Activated CD4-positive, alpha-beta T cell treated with anti-CD3 and anti-CD28 coated beads, Interleukin-2, amount 10 ng/mL, durations not matched to agents 7 days and 5 days (primary cell): ENCODE results near the gene SNX2. TPM values are rescaled to one million over a fixed set of nuclear protein-coding genes. Genes with fewer than 3 reads are reported as not detected.
A peak's percentile ranks its signal among the peaks of the same experiment; 100 is the strongest.

ENCODE experiments used
- CTCF ChIA-PET: fragments of 350-600 bp; sonication (Branson Sonifier 250); formaldehyde crosslinking; loops from one replicate; lab custom pipeline; 2021; ENCODE audit warnings: antibody characterized with exemption; lab: Charles Lee
- POLR2A ChIA-PET: fragments of 350-600 bp; sonication (Branson Sonifier 250); formaldehyde crosslinking; loops from one replicate; lab custom pipeline; 2021; ENCODE audit warnings: antibody characterized with exemption; lab: Charles Lee
- DNase-seq: peaks from one replicate; pipeline ENCODE4 v3.0.0-alpha.2; 2020
- H3K27ac Mint-ChIP-seq: one replicate; pipeline ENCODE4 v1.8.0; 2021; ENCODE audit warnings: mild to moderate bottlenecking, moderate library complexity, mixed read lengths
- H3K27me3 Mint-ChIP-seq: one replicate; pipeline ENCODE4 v1.8.0; 2021; ENCODE audit warnings: mixed read lengths
- H3K36me3 Mint-ChIP-seq: one replicate; pipeline ENCODE4 v1.8.0; 2021; ENCODE audit warnings: low read depth, mixed read lengths
- H3K4me1 Mint-ChIP-seq: one replicate; pipeline ENCODE4 v1.8.0; 2021; ENCODE audit warnings: mixed read lengths
- H3K4me3 Mint-ChIP-seq: one replicate; pipeline ENCODE4 v1.8.0; 2021; ENCODE audit warnings: mild to moderate bottlenecking, moderate library complexity, mixed read lengths
- H3K9me3 Mint-ChIP-seq: one replicate; pipeline ENCODE4 v1.8.0; 2021; ENCODE audit warnings: mixed read lengths
- total RNA-seq, 2 experiments: library from RNA; stranded (reverse); gene quantifications; one replicate each; pipeline ENCODE4 v1.2.3, GENCODE V29; 2021

SNX2 gene
- total RNA-seq = 10 to 100 TPM; 38.0 to 38.8 TPM

- H3K27me3 Mint-ChIP-seq = peaks cover 19% of the 10 kb centered on the region
- DNase-seq = peak; percentile 85
- H3K4me1 Mint-ChIP-seq = peaks cover 30% of the 10 kb centered on the region
- peak within 1 kb of the TSS; percentile 93 for H3K27ac Mint-ChIP-seq
- peaks cover 3% of the 10 kb centered on the region for H3K36me3 Mint-ChIP-seq
- ChIA-PET POLR2A (no interaction called here), CTCF (interaction anchor here (0.8 to 1.5 kb wide), 5 partner anchors 9 to 649 kb away, joined by 3 to 5 read pairs (median 3); partner anchors contain the start of gene CEP120)
- H3K4me3 Mint-ChIP-seq = peak within 1 kb of the TSS; percentile 93
- H3K9me3 Mint-ChIP-seq = no peaks in the 10 kb centered on the region
Measured at GRCh38 chr5:122774861-122775549, at the start of gene SNX2. SNX2 (plus strand) TSS chr5:122775080; CDS start chr5:122775104, 24 bp downstream.

DNA sequence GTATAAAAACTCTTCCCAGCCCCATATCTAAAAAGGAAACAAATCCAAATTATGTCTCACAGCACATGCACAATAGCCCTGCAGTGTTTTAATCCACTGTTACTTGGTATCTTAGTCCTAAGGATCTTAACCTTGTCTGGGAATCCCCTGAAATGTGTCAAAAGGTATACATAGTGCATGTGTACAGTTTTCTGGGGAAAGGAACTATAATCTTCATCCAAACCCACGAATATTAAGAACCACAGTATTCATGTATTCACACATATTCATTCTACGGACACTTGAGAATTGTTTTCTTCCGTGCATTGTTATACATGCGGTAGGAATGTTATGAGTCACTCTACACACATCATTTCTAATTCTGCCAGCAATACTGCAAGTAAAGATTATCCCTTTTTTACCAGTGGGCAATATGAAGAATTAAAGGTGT, 47.8 kb upstream of the SNX2 start:
- POLR2A ChIA-PET = no interaction called here
- H3K4me3 Mint-ChIP-seq = no peak overlapping the region

GRCh38 chr5:122730037-122730436, 44.8 kb upstream of the SNX2 start:
- Mint-ChIP-seq H3K27ac (no peak overlapping the region), H3K4me1 (no peaks in the 10 kb centered on the region), H3K4me3 (no peak overlapping the region), H3K9me3 (no peaks in the 10 kb centered on the region), H3K27me3 (peaks cover 9% of the 10 kb centered on the region), H3K36me3 (no peaks in the 10 kb centered on the region)
- CTCF ChIA-PET = no interaction called here
- no peak for DNase-seq
- POLR2A ChIA-PET = no interaction called here

More for the DNA sequence above, 47.8 kb upstream of the SNX2 start:
- Mint-ChIP-seq H3K36me3 (no peaks in the 10 kb centered on the region), H3K4me1 (no peaks in the 10 kb centered on the region), H3K27ac (no peak overlapping the region), H3K27me3 (peaks cover 12% of the 10 kb centered on the region), H3K9me3 (no peaks in the 10 kb centered on the region)
- CTCF ChIA-PET = no interaction called here
- no peak for DNase-seq

DNA sequence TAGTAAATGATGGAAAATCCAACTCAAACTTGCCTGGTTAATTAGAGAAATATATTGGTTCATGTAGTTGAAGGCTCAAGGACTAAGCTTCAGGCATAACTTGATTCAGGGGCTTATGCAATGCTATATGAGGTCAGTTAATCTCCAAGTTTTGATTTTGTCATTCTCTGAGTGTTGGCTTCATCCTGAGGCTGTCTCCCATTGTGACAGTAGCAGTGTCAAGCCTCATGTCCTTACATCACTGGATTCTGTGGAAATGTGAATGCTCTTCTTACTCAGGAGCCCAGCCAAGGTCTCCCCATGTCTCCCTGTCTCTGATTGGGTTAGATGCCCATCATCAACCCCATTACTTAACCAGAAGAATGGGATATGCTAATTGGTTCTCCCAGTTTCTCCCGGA, 44.4 kb upstream of the SNX2 start:
- H3K4me1 Mint-ChIP-seq = no peaks in the 10 kb centered on the region
- H3K36me3 Mint-ChIP-seq = no peaks in the 10 kb centered on the region
- peaks cover 9% of the 10 kb centered on the region for H3K27me3 Mint-ChIP-seq
- H3K4me3 Mint-ChIP-seq = no peak overlapping the region
- CTCF ChIA-PET = interaction anchor here (0.5 kb wide), 1 partner anchor 93 kb away, joined by 3 read pairs; no protein-coding TSS in a partner anchor
- POLR2A ChIA-PET = no interaction called here
- no peaks in the 10 kb centered on the region for H3K9me3 Mint-ChIP-seq
- no peak overlapping the region for H3K27ac Mint-ChIP-seq
- DNase-seq = no peak

DNA sequence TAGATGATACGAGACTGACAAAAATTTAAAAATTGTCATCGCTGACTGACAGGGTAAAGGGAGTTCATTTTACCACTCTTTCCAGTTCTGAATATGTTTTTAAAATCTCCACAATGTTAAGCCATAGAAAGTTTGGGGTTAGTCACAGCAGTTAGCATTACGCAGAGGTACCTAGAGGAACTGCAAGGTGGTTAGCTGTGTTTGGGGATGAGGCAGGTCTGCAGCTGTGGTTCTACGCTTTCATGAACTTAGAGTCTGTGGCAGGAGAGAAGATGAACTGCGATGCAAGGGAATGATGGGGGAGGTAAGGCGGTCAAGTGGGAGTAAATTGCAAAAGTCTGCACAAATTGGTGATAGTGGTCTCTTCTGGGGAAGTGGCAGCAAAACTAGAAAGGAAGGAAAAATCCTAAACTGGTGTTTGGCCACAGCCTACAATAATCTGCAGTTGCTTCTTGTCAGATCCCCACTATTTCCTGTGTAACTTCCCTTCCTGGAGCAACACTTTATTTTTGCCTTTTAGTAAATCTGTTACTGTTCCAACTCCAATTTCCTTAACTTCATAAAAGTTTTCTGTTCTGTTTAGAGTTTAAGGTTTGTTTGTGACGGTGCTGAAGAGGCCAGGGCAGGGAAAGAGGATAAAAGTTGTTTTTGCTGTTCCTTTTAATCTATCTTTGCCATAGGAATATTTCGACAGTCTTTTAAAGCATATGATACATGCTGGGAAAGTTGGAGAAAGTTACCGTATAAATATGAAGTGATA, 38.6 kb upstream of the SNX2 start:
- no peaks in the 10 kb centered on the region for H3K4me1 Mint-ChIP-seq
- no peaks in the 10 kb centered on the region for H3K9me3 Mint-ChIP-seq
- H3K27me3 Mint-ChIP-seq = peaks cover 4% of the 10 kb centered on the region
- ChIA-PET POLR2A (no interaction called here), CTCF (no interaction called here)
- H3K27ac Mint-ChIP-seq = no peak overlapping the region
- no peaks in the 10 kb centered on the region for H3K36me3 Mint-ChIP-seq
- DNase-seq = no peak
- H3K4me3 Mint-ChIP-seq = no peak overlapping the region

GRCh38 chr5:122738088-122738487, 36.8 kb upstream of the SNX2 start:
- H3K9me3 Mint-ChIP-seq = no peaks in the 10 kb centered on the region
- ChIA-PET POLR2A (no interaction called here), CTCF (interaction anchor here (0.8 kb wide), 1 partner anchor 32 kb away, joined by 3 read pairs; no protein-coding TSS in a partner anchor)
- peaks cover 3% of the 10 kb centered on the region for H3K27me3 Mint-ChIP-seq
- H3K36me3 Mint-ChIP-seq = no peaks in the 10 kb centered on the region
- no peak overlapping the region for H3K27ac Mint-ChIP-seq
- no peak for DNase-seq
- H3K4me3 Mint-ChIP-seq = no peak overlapping the region
- no peaks in the 10 kb centered on the region for H3K4me1 Mint-ChIP-seq

DNA sequence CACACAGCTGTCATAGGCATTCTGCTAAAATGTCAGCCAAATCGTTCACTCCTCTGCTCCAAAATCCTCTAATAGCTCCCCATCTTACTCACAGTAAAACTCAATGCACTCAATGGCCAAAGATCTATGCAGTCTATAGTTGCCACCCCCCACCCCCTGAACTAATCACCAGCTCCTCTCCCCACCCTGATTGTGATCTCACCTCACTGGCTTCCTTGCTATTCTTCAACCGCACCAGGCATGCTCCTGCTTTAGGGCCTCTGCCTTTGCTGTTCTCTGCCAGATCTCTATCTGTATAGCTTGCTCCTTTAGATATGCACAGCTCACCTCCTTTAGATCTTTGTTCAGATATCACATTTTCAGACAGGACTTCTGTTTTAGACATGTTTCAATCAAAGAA, 33.2 kb upstream of the SNX2 start:
- Mint-ChIP-seq H3K27ac (no peak overlapping the region), H3K27me3 (peaks cover 2% of the 10 kb centered on the region), H3K4me1 (no peaks in the 10 kb centered on the region), H3K9me3 (no peaks in the 10 kb centered on the region), H3K4me3 (no peak overlapping the region), H3K36me3 (no peaks in the 10 kb centered on the region)
- POLR2A ChIA-PET = no interaction called here
- no peak for DNase-seq
- CTCF ChIA-PET = interaction anchor here (1.5 kb wide), 1 partner anchor 11 kb away, joined by 3 read pairs; no protein-coding TSS in a partner anchor

GRCh38 chr5:122743261-122743660, 31.6 kb upstream of the SNX2 start:
- Mint-ChIP-seq H3K4me1 (no peaks in the 10 kb centered on the region), H3K9me3 (no peaks in the 10 kb centered on the region), H3K27me3 (peaks cover 4% of the 10 kb centered on the region), H3K27ac (no peak overlapping the region), H3K36me3 (no peaks in the 10 kb centered on the region), H3K4me3 (no peak overlapping the region)
- CTCF ChIA-PET = no interaction called here
- POLR2A ChIA-PET = no interaction called here
- no peak for DNase-seq

GRCh38 chr5:122745597-122745996, 29.3 kb upstream of the SNX2 start:
- H3K27me3 Mint-ChIP-seq = peaks cover 4% of the 10 kb centered on the region
- H3K9me3 Mint-ChIP-seq = no peaks in the 10 kb centered on the region
- ChIA-PET POLR2A (no interaction called here), CTCF (no interaction called here)
- H3K27ac Mint-ChIP-seq = no peak overlapping the region
- H3K4me1 Mint-ChIP-seq = no peaks in the 10 kb centered on the region
- no peak overlapping the region for H3K4me3 Mint-ChIP-seq
- DNase-seq = no peak
- H3K36me3 Mint-ChIP-seq = no peaks in the 10 kb centered on the region

DNA sequence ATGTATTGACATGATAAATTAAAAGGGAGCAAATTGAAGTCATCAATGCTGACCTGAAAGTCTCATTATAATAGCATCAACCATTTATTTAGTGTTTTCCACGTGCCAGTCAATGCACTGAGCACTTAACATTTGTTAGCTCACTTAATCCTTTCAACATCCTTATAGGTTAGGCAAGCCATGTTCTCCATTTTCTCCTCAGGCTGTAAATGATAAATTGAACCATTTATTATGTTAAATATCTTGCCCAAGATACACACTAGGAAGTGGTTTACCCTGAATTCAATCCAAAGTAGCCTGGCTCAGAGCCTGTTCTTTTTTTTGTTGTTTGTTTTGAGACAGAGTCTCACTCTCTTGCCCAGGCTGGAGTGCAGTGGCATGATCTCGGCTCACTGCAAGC, 25.0 kb upstream of the SNX2 start:
- Mint-ChIP-seq H3K36me3 (no peaks in the 10 kb centered on the region), H3K27me3 (peaks cover 10% of the 10 kb centered on the region), H3K9me3 (no peaks in the 10 kb centered on the region), H3K4me3 (no peak overlapping the region), H3K27ac (no peak overlapping the region), H3K4me1 (no peaks in the 10 kb centered on the region)
- no peak for DNase-seq
- POLR2A ChIA-PET = no interaction called here
- CTCF ChIA-PET = no interaction called here

DNA sequence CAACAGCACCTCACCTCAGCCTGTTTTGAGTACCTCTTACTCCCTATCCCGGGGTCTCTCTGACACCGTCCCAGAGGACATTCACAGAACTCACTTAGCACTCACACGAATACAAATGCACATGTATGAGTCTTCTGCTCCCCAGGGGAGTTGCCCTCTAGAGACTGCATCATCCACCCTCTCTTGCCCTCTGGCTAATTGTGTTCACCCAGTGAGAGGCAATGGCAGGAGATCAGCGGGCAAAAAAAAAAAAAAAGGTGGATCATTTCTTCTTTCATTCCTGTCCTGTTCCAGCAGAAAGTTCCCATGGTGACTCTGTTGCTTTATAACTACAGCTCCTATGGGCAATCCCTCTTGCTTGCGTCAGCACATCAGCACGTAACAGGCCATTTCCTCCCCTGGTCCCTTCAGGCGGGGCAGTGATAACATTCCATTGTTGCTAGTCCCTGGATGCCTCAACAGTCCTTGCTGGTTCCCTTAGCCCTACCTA, 23.5 kb upstream of the SNX2 start:
- peaks cover 6% of the 10 kb centered on the region for H3K4me1 Mint-ChIP-seq
- H3K27ac Mint-ChIP-seq = no peak overlapping the region
- no peak for DNase-seq
- ChIA-PET POLR2A (interaction anchor here (0.6 kb wide), 1 partner anchor 22 kb away, joined by 4 read pairs; no protein-coding TSS in a partner anchor), CTCF (interaction anchor here (0.6 to 0.9 kb wide), 2 partner anchors 11 to 21 kb away, joined by 3 to 4 read pairs; no protein-coding TSS in a partner anchor)
- H3K9me3 Mint-ChIP-seq = no peaks in the 10 kb centered on the region
- no peaks in the 10 kb centered on the region for H3K36me3 Mint-ChIP-seq
- no peak overlapping the region for H3K4me3 Mint-ChIP-seq
- H3K27me3 Mint-ChIP-seq = peaks cover 8% of the 10 kb centered on the region

DNA sequence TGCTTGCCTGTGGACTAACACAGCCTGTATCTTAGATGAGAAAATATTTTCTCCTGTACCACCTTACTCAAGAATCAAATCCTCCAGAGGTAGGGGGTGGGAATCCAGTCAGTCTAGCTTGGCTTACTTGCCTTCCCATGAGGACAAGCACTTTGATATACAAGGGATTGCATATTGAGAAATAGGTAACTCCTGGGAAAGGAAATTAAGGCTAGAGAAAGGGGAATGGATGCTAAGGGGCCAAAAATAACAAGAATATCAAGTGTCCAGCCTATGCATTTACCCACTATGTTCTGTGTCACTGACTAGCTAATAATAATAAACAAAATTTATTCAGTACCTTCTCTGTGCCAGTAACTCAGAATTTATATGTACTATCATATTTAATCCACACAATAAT, 21.4 kb upstream of the SNX2 start:
- Mint-ChIP-seq H3K4me3 (no peak overlapping the region), H3K4me1 (peaks cover 10% of the 10 kb centered on the region), H3K9me3 (no peaks in the 10 kb centered on the region), H3K36me3 (no peaks in the 10 kb centered on the region), H3K27ac (no peak overlapping the region), H3K27me3 (peaks cover 5% of the 10 kb centered on the region)
- CTCF ChIA-PET = interaction anchor here (0.6 to 1.3 kb wide), 2 partner anchors 12 to 150 kb away, joined by 3 to 7 read pairs; no protein-coding TSS in a partner anchor
- DNase-seq = no peak
- POLR2A ChIA-PET = no interaction called here

GRCh38 chr5:122755783-122756182, 19.1 kb upstream of the SNX2 start:
- Mint-ChIP-seq H3K36me3 (no peaks in the 10 kb centered on the region), H3K27me3 (peaks cover 5% of the 10 kb centered on the region), H3K9me3 (no peaks in the 10 kb centered on the region), H3K27ac (no peak overlapping the region), H3K4me1 (peaks cover 10% of the 10 kb centered on the region), H3K4me3 (no peak overlapping the region)
- ChIA-PET CTCF (no interaction called here), POLR2A (no interaction called here)
- no peak for DNase-seq
